GM12878 (cell line): Measurements from ENCODE around the gene C1S. TPM values are rescaled to one million over a fixed set of nuclear protein-coding genes. Genes with fewer than 3 reads are reported as not detected.

Experiments used
- ATAC-seq: fragments of 200-7000 bp; cut with Tn5 transposase; 3 replicates; pipeline ENCODE4 v1.9.1; 2020; ENCODE audit warnings: mild to moderate bottlenecking, moderate library complexity
- BruUV-seq: library from RNA; stranded (reverse); fragments of 400-500 nt; replicated peaks from 2 replicates; lab custom pipeline; 2021; lab: Mats Ljungman, UMichigan
- CTCF ChIA-PET: fragments of 300-600 bp; sonication (Branson Sonifier 250); formaldehyde crosslinking; extraction: SDS; loops from one replicate; lab custom pipeline; 2021; ENCODE audit warnings: inconsistent platforms; lab: Yijun Ruan, JAX
- POLR2A ChIA-PET: fragments of 350-600 bp; formaldehyde crosslinking; extraction: SDS; loops from one replicate; lab custom pipeline; 2021; ENCODE audit warnings: inconsistent platforms; lab: Charles Lee
- RAD21 ChIA-PET: fragments of 300-600 bp; sonication (Branson Sonifier 250); formaldehyde crosslinking; loops from one replicate; lab custom pipeline; 2023; ENCODE audit warnings: antibody characterized with exemption; ENCODE audit not compliant: unreplicated experiment; lab: Charles Lee
- SMC1A ChIA-PET: fragments of 300-600 bp; sonication (Branson Sonifier 250); formaldehyde crosslinking; loops from one replicate; lab custom pipeline; 2023; ENCODE audit not compliant: unreplicated experiment, uncharacterized antibody; lab: Charles Lee
- DNase-seq: peaks from one replicate; pipeline ENCODE4 v3.0.0-alpha.2; 2011; ENCODE audit warnings: low read depth, low spot score
- FAIRE-seq: peaks from 3 replicates; lab custom pipeline; 2011; peaks lifted over from hg19 to GRCh38; lab: Jason Lieb, UNC
- H2AFZ ChIP-seq: 2 replicates; pipeline ENCODE4 v1.6.0; 2011; ENCODE audit warnings: low read depth, low read length, control low read depth; ENCODE audit not compliant: control insufficient read depth
- H3K27ac ChIP-seq: 2 replicates; pipeline ENCODE4 v1.5.1; 2011; ENCODE audit warnings: control low read depth; ENCODE audit not compliant: control insufficient read depth, insufficient read depth
- H3K27me3 ChIP-seq, 2 experiments: replicated peaks in 1 of 2; 2 replicates each; pipeline versions ENCODE4 v1.6.0 to v1.6.1; 2011; ENCODE audit warnings: low read length in 1 of 2; ENCODE audit not compliant: control insufficient read depth in 2 of 2, insufficient read depth in 2 of 2
- H3K36me3 ChIP-seq, 2 experiments: 2 replicates each; pipeline ENCODE4 v1.5.1; 2011; ENCODE audit warnings: low read length in 1 of 2; ENCODE audit not compliant: control insufficient read depth in 2 of 2, insufficient read depth in 2 of 2
- H3K4me1 ChIP-seq: 2 replicates; pipeline ENCODE4 v1.6.1; 2011; ENCODE audit warnings: mild to moderate bottlenecking, low read length, moderate library complexity, mixed read lengths; ENCODE audit not compliant: control insufficient read depth, insufficient read depth
- H3K4me2 ChIP-seq: 2 replicates; pipeline ENCODE4 v1.6.0; 2011; ENCODE audit warnings: control low read depth; ENCODE audit not compliant: control insufficient read depth, insufficient read depth
- H3K4me3 ChIP-seq: fragments of 200-600 bp; sonication (generic); 2 replicates; pipeline ENCODE4 v1.5.1; 2016
- H3K79me2 ChIP-seq: 2 replicates; pipeline ENCODE4 v1.6.0; 2011; ENCODE audit warnings: low read length; ENCODE audit not compliant: control insufficient read depth, insufficient read depth
- H3K9ac ChIP-seq: 2 replicates; pipeline ENCODE4 v1.8.0; 2011; ENCODE audit warnings: low read length, control low read depth, mixed read lengths; ENCODE audit not compliant: control insufficient read depth, insufficient read depth
- H3K9me3 ChIP-seq: replicated peaks from 3 replicates; pipeline ENCODE4 v1.5.1; 2011; ENCODE audit warnings: mild to moderate bottlenecking, low read length; ENCODE audit not compliant: control insufficient read depth, insufficient read depth
- H4K20me1 ChIP-seq: 2 replicates; pipeline ENCODE4 v1.6.0; 2011; ENCODE audit not compliant: control insufficient read depth, insufficient read depth
- FOS ChIP-seq: IDR thresholded peaks from 3 replicates; pipeline ENCODE4 v1.6.1; 2011; ENCODE audit warnings: borderline replicate concordance; ENCODE audit not compliant: insufficient read length; ENCODE audit errors: extremely low read depth
- MEF2B ChIP-seq: fragments of 450-650 bp; IDR thresholded peaks from 2 replicates; pipeline ENCODE4 v1.6.1; 2018; ENCODE audit warnings: mild to moderate bottlenecking, moderate library complexity; ENCODE audit not compliant: partially characterized antibody, poor library complexity, severe bottlenecking
- POLR2AphosphoS5 ChIP-seq: IDR thresholded peaks from 2 replicates; pipeline ENCODE4 v1.6.1; 2011; ENCODE audit warnings: mild to moderate bottlenecking, low read length, inconsistent platforms
- SPI1 ChIP-seq: IDR thresholded peaks from 2 replicates; pipeline ENCODE4 v1.6.1; 2011; ENCODE audit warnings: low read depth, mild to moderate bottlenecking, low read length, moderate library complexity, borderline replicate concordance; ENCODE audit not compliant: insufficient read depth
- ZNF207 ChIP-seq: fragments of 450-650 bp; IDR thresholded peaks from 2 replicates; pipeline ENCODE4 v1.6.1; 2014; ENCODE audit warnings: antibody characterized with exemption, mild to moderate bottlenecking, borderline replicate concordance
- WGBS: methylation state at CpG from one replicate; pipeline ENCODE4 v1.1.6; 2016; ENCODE audit warnings: low lambda C conversion rate; ENCODE audit not compliant: insufficient replicate concordance, insufficient coverage; ENCODE audit errors: missing lambda C conversion rate; 5-methylcytosine and 5-hydroxymethylcytosine counted together
- in situ Hi-C: fragments of 300-500 bp; cut with MboI; formaldehyde crosslinking; loops from 9 replicates; pipeline ENCODE4 v1.14.3; 2018; ENCODE audit warnings: mixed read lengths
- intact Hi-C: fragments of 100-400 bp; cut with micrococcal nuclease; formaldehyde crosslinking; loops from one replicate; pipeline ENCODE4 v1.14.2; 2022; ENCODE audit not compliant: unreplicated experiment
- polyA plus RNA-seq, 11 experiments: library from polyadenylated mRNA; depleted of rRNA in 4 of 11; unstranded in 6 of 11; stranded (reverse) in 5 of 11; fragments of >200 nt; fragmentation: Nextera tagmentation in 4 of 11; fragmentation: Illumina TruSeq in 1 of 11; extraction: Ambion mirVana in 4 of 11; extraction: Trizol in 1 of 11; gene quantifications; 1 replicate in 1 of 11; 2 replicates in 10 of 11; pipeline versions ENCODE4 v1.2.1 to v1.2.3, GENCODE V29; 2011 to 2016; ENCODE audit warnings: inconsistent platforms in 2 of 11, missing spikeins in 2 of 11, low read depth in 1 of 11
- total RNA-seq, 4 experiments: library from RNA; depleted of rRNA in 3 of 4; stranded (reverse); fragments of >200 nt in 3 of 4; fragmentation: Illumina TruSeq in 1 of 4; extraction: Trizol in 1 of 4; gene quantifications; 2 replicates each; pipeline versions ENCODE4 v1.2.1 to v1.2.3, GENCODE V29; 2013 to 2021
- TF ChIP-seq, protein P1 (sequence below): fragments of 450-650 bp; formaldehyde crosslinking; IDR thresholded peaks from 2 replicates; pipeline ENCODE4 v1.4.0; 2020; ENCODE audit warnings: mild to moderate bottlenecking, moderate library complexity
- TF ChIP-seq, protein P2 (sequence below): fragments of 450-650 bp; IDR thresholded peaks from 2 replicates; pipeline ENCODE4 v1.6.1; 2017; ENCODE audit warnings: mild to moderate bottlenecking, moderate library complexity

Gene C1S
- total and polyA plus RNA-seq, 10 of the 15 experiments (the other 5 are each of a cell fraction or from before 2014, with no cell fraction given) = 0.10 to 1.4 (median 0.42) TPM

DNA sequence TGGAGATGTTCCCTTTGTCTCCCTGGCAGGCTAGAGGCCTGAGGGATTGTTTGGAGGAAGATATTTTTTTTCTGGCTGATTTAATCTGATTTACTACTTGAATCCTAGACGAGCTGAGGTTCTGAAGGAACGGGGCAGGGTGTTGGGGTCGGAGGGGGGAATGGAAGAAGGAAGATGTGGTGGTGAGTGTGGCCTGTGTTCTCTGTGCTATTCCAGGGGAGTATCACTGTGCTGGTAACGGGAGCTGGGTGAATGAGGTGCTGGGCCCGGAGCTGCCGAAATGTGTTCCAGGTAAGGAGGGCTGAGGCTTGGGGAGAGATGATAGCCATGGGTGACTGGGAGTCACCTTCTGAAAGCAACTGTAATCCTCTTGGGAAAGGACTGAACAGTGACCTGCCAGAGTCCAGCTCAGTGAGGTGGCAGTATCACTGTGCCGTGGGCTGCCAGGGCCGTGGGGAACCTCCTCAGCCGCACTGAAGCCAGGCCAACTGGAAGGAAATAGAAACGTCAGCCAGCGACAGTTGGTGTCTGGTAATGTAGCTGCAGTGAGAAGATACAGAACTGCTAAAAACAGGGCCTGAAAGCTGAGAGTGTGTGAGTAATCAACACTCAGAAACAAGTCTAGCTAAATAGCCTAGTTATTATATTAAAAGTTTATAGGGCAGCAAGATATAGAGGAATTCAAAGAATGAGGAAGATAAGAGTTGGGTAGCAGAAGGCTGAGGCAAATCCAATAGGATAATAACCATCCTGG is 7.9 kb downstream of the C1S start:
- Histone ChIP-seq H3K4me1 (no peaks in the 10 kb centered on the region), H3K9ac (no peak overlapping the region), H2AFZ (no peak overlapping the region), H3K27me3 (peaks cover 0 to 3% of the 10 kb centered on the region in 2 experiments; a peak in 2 of 4 replicates), H3K4me2 (no peak overlapping the region), H3K36me3 (no peaks in the 10 kb centered on the region), H3K4me3 (no peak overlapping the region), H3K27ac (no peak overlapping the region), H3K79me2 (no peaks in the 10 kb centered on the region), H3K9me3 (no peaks in the 10 kb centered on the region), H4K20me1 (no peaks in the 10 kb centered on the region; the same call in 1 of the 2 replicates)
- in situ Hi-C loops (no loop called here), intact Hi-C loops (no loop called here)
- WGBS = 34% methylated on average over 11 of the region's 11 CpGs
- POLR2A ChIA-PET = no interaction called here
- ATAC-seq = no peak
- CTCF ChIA-PET = interaction anchor here (2.0 kb wide), 1 partner anchor 56 kb away, joined by 6 read pairs; no protein-coding TSS in a partner anchor
- no TSS peak for BruUV-seq
- no peak for FAIRE-seq
- no peak for DNase-seq
- SMC1A ChIA-PET = interaction anchor here (1.3 kb wide), 1 partner anchor 12 kb away, joined by 4 read pairs; no protein-coding TSS in a partner anchor
- TF ChIP-seq SPI1 = no peak
- no peak for TF ChIP-seq MEF2B
- TF ChIP-seq, protein P1, sequence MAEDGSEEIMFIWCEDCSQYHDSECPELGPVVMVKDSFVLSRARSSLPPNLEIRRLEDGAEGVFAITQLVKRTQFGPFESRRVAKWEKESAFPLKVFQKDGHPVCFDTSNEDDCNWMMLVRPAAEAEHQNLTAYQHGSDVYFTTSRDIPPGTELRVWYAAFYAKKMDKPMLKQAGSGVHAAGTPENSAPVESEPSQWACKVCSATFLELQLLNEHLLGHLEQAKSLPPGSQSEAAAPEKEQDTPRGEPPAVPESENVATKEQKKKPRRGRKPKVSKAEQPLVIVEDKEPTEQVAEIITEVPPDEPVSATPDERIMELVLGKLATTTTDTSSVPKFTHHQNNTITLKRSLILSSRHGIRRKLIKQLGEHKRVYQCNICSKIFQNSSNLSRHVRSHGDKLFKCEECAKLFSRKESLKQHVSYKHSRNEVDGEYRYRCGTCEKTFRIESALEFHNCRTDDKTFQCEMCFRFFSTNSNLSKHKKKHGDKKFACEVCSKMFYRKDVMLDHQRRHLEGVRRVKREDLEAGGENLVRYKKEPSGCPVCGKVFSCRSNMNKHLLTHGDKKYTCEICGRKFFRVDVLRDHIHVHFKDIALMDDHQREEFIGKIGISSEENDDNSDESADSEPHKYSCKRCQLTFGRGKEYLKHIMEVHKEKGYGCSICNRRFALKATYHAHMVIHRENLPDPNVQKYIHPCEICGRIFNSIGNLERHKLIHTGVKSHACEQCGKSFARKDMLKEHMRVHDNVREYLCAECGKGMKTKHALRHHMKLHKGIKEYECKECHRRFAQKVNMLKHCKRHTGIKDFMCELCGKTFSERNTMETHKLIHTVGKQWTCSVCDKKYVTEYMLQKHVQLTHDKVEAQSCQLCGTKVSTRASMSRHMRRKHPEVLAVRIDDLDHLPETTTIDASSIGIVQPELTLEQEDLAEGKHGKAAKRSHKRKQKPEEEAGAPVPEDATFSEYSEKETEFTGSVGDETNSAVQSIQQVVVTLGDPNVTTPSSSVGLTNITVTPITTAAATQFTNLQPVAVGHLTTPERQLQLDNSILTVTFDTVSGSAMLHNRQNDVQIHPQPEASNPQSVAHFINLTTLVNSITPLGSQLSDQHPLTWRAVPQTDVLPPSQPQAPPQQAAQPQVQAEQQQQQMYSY (CRISPR knock-in tag) = no peak
- TF ChIP-seq ZNF207 = no peak
- no peak for TF ChIP-seq POLR2AphosphoS5
- TF ChIP-seq, protein P2, sequence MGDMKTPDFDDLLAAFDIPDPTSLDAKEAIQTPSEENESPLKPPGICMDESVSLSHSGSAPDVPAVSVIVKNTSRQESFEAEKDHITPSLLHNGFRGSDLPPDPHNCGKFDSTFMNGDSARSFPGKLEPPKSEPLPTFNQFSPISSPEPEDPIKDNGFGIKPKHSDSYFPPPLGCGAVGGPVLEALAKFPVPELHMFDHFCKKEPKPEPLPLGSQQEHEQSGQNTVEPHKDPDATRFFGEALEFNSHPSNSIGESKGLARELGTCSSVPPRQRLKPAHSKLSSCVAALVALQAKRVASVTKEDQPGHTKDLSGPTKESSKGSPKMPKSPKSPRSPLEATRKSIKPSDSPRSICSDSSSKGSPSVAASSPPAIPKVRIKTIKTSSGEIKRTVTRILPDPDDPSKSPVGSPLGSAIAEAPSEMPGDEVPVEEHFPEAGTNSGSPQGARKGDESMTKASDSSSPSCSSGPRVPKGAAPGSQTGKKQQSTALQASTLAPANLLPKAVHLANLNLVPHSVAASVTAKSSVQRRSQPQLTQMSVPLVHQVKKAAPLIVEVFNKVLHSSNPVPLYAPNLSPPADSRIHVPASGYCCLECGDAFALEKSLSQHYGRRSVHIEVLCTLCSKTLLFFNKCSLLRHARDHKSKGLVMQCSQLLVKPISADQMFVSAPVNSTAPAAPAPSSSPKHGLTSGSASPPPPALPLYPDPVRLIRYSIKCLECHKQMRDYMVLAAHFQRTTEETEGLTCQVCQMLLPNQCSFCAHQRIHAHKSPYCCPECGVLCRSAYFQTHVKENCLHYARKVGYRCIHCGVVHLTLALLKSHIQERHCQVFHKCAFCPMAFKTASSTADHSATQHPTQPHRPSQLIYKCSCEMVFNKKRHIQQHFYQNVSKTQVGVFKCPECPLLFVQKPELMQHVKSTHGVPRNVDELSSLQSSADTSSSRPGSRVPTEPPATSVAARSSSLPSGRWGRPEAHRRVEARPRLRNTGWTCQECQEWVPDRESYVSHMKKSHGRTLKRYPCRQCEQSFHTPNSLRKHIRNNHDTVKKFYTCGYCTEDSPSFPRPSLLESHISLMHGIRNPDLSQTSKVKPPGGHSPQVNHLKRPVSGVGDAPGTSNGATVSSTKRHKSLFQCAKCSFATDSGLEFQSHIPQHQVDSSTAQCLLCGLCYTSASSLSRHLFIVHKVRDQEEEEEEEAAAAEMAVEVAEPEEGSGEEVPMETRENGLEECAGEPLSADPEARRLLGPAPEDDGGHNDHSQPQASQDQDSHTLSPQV = no peak
- no peak for TF ChIP-seq FOS
- RAD21 ChIA-PET = no interaction called here
